SIG-M5 (cell line): Measurements from ENCODE around the gene MAST1.
"Not testable (repeated sequence)": the region's sequence is repeated elsewhere in the genome, so short reads cannot be mapped to it uniquely, and the experiment has no call there.

Experiments used
- DNase-seq: peaks from one replicate; lab custom pipeline; 2025; lab: John Stamatoyannopoulos, UW

MAST1 gene

GRCh38 chr19:12872255-12872654, 33.9 kb downstream of the MAST1 start:
- no peak for DNase-seq

- DNase-seq, result no peak
Observed at GRCh38 chr19:12872941-12873890, 34.9 kb downstream of the MAST1 start.

GRCh38 chr19:12873891-12874745, 35.8 kb downstream of the MAST1 start:
- no peak for DNase-seq

DNA sequence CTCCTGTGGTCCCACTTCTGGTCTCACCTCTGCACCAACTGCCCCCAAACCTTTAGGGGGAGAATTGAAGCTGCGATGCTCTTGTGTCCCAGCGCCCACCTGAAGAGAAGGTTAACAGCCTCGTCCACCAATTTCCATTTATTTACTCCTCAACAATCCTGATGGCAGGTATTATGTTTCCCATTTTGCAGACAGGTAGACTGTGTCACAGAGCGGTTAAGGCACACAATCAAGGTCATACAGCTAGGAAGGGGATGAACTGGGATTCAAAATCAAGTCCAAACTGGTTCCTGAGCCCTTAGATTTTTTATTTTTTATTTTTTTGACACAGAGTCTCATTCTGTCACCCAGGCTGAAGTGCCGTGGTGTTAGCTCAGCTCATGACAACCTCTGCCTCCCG, 36.8 kb downstream of the MAST1 start:
- DNase-seq, result no peak

DNA sequence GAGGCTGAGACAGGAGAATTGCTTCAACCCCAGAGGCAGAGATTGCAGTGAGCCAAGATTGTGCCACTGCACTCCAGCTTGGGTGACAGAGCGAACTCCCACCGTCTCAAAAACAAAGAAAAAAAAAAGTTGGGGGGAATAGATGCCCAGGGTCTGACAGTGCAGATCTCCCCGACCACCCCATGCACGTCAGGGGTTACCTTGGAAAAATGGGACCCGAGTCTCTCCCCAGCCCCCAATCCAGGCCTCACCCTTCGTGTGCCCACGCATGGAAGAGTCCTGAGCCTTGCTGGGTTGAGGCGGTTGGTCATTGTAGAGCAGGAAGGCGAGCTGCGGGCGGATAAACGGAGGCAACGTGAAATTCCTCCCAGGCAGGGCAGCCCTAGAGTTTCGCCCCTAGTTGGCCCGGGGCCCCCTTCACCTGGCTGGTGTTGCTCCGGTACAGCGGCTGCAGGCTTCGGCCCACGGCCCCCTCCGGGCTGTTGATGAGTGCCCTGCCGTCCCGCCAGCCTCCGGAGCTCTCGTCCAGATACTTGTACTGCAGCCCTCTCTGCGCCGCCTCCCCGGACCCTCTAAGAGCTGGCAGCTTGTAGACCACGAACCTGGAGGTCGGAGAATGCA, 42.3 kb downstream of the MAST1 start:
- DNase-seq, result no peak

DNA sequence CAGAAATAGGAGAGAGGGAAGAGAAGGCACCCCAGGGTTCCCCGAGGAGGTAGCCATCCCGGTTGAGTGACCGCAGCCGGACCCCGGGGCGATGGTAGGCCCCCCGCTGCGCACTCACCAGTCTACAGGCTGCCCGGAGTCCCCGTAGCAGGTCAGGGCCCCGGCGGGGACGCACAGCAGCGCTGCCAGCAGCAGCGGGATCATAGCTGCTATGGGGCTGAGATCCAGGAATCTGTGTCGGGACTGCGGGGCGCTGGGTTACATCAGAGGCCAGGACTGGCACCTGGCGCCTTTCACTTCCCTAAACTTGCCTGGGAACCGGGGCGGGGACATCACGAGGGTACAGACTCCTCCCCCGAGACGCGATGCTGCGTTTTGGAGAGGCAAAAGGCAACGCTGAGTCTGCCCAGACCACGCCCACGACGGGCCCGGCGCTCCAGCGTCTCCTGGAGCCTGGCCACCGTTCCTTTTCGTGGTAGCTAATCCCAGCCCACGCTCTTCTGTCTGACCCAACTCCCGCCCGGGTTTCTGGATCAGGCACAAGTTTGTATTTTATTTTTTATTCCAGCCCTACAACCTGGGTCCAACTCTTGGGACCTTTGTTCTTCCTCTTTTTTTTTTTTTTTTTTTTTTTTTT, 43.0 kb downstream of the MAST1 start, which contains the start of gene DNASE2:
Gene DNASE2 (minus strand): TSS at position 278 of the 637 bp plus-strand sequence. CDS start 74 bp downstream, at position 204.
- peak; percentile 69 for DNase-seq

- DNase-seq, result no peak
Observed at GRCh38 chr19:12882589-12882988, 44.3 kb downstream of the MAST1 start.

- DNase-seq, result no peak
Observed at GRCh38 chr19:12884202-12884601, 45.9 kb downstream of the MAST1 start.

DNA sequence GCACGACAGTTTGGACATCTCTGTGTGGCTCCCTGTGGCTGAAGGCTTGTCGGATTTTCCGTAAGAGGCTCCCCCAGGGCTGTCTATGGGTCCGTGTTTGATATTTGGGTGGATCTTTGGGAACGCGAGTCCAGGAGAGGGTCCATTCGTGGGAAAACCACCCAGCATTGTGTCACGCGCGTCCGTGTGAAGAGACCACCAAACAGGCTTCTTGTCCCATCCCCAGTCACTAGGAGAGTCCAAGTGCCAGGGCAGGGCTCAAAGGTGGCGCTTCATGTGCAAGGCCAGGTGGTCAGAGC, 46.3 kb downstream of the MAST1 start:
- DNase-seq, result no peak

GRCh38 chr19:12884926-12885748, 46.8 kb downstream of the MAST1 start:
- no peak for DNase-seq

DNA sequence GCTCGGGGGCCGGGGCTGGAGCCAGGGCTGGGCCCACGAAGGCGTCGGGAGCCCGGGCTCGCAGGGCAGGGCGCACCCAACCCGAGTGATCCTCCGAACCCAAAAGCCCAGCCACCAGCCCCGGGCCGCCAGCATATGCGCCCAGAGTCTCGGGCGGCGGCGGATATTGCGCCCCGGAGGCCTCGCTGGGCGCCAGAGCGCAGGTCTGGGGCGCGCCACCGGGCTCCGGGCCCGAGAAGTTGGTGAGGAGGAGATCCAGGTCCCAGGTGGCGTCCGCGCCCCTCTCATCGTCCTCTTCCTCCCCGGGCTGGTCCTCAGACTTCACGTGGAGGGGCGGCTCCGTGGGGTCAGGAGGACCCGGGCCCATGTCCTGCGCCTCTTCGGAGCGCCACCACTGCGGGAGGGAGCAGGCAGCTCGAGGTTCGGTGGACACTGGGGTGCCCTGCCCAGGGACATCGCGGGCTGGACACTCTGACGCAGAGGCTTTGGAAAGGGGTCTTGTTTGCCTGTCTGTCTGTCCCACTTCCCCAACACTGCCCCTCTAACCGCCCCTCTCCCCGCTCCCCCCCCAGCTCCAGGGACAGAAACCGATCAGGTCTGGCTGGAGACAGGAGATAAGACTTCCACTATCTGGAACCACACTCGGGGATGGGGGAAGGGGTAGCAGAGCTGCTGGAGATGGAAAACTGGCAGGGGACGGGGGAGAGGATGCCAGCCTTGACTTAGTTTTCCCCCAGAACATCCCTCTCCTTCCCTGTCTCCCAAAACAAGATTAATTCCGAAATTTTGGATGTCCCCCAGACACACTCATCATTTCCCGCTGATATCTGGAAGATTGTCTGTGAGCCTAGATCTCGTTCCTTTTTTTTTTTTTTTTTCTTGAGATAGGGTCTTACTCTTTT, 47.7 kb downstream of the MAST1 start:
- no peak for DNase-seq

DNA sequence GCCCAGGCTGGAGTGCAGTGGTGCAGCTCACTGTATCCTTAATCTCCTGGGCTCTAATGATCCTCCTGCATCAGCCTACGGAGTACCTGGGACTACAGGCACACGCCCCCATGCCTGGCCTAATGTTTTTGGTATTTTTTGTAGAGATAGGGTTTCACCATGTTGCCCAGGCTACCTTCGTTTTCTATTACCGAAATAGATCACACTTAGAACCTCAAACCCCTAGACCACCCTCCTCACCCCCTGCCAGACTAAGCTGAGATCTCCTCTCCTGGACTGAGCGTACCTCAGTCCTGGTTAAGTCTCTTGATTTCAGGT, 48.3 kb downstream of the MAST1 start:
- DNase-seq, result no peak

- no peak for DNase-seq
Observed at GRCh38 chr19:12886969-12887747, 48.8 kb downstream of the MAST1 start, which contains the start of gene KLF1. KLF1 (minus strand) TSS chr19:12887201; CDS start chr19:12887140, 61 bp downstream.

GRCh38 chr19:12888006-12888603, 49.8 kb downstream of the MAST1 start:
- no peak for DNase-seq

DNA sequence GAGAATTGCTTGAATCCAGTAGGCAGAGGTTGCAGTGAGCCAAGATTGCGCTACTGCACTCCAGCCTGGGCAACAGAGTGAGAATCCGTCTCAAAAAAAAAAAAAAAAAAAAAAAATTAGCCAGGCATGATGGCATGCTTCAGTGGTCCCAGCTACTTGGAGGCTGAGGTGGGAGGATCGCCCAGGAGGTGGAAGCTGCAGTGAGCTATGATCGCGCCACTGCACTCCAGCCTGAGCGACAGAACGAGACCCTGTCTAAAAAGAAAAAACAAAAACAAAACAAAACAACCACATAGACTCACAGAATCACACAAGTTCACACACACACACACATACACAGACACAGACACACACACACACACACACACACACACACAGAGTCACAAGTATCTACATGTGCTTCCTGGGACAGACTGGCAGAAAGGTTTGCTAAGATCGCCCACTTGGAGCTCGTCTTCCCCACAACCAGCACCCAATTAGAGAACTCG, 52.0 kb downstream of the MAST1 start:
- not testable (repeated sequence) for DNase-seq

- peak; percentile 98 for DNase-seq
Observed at GRCh38 chr19:12890787-12891552, 52.7 kb downstream of the MAST1 start, which contains the start of gene GCDH. GCDH (plus strand) TSS chr19:12891160; CDS start chr19:12891305, 145 bp downstream.

DNA sequence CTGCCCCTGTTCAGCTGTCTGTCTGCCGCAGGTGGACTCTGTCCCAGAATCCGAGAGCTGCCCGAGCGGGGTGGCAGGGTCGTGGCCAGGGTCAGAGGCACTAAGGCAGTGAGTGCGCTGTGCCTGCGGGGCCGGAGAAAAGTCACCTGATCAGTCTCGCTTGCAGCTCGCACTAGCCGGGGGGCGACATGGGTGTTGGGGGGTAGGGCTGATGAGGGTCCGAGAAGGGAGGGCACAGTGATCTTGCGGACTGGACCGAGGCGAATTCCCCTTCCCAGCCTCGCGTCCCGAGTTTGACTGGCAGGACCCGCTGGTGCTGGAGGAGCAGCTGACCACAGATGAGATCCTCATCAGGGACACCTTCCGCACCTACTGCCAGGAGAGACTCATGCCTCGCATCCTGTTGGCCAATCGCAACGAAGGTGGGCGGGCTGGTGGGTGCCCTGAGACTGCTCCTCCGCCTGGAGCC, 53.3 kb downstream of the MAST1 start:
- no peak for DNase-seq

GRCh38 chr19:12893582-12893981, 55.3 kb downstream of the MAST1 start:
- DNase-seq, result no peak
